ENCODE data around the gene MMP13. TPM values are rescaled to one million over a fixed set of nuclear protein-coding genes. Genes with fewer than 3 reads are reported as not detected.

MMP13 gene
- polyA plus RNA-seq, 1 donor: not detected

Other genes with a start within 250 kb of the MMP13 start
- gene MMP27, start 250.0 kb downstream of the MMP13 start, polyA plus RNA-seq (ENCODE audit: insufficient read length): not detected
- not detected for gene MMP8, start 230.8 kb downstream of the MMP13 start, polyA plus RNA-seq (ENCODE audit: insufficient read length)
- not detected for gene MMP10, start 175.1 kb downstream of the MMP13 start, polyA plus RNA-seq (ENCODE audit: insufficient read length)
- 0.23 TPM for gene MMP1, start 157.6 kb downstream of the MMP13 start, polyA plus RNA-seq (ENCODE audit: insufficient read length)
- gene MMP3, start 112.1 kb downstream of the MMP13 start, polyA plus RNA-seq (ENCODE audit: insufficient read length): not detected
- 4.4 TPM for gene MMP12, start 80.8 kb downstream of the MMP13 start, polyA plus RNA-seq (ENCODE audit: insufficient read length)
- gene DCUN1D5, start 136.4 kb upstream of the MMP13 start, polyA plus RNA-seq (ENCODE audit: insufficient read length): 38.5 TPM
- gene DYNC2H1, start 153.7 kb upstream of the MMP13 start, polyA plus RNA-seq (ENCODE audit: insufficient read length): 48.0 TPM

All from left kidney (tissue), 1 donor.